GM12878 (cell line): ENCODE measurements around the gene CSMD2. TPM values are rescaled to one million over a fixed set of nuclear protein-coding genes. Genes with fewer than 3 reads are reported as not detected.

Experiments
- ASH2L ChIP-seq: fragments of 300-600, 200-600 bp; sonication (generic); IDR thresholded peaks from 2 replicates; pipeline ENCODE4 v1.6.1; 2017; ENCODE audit warnings: low read depth, mild to moderate bottlenecking, borderline replicate concordance
- CUX1 ChIP-seq: IDR thresholded peaks from 2 replicates; pipeline ENCODE4 v1.6.1; 2012; ENCODE audit warnings: improper control_type of control experiment, low read depth, low read length; ENCODE audit not compliant: insufficient replicate concordance
- HCFC1 ChIP-seq: fragments of 150-350 bp; IDR thresholded peaks from 2 replicates; pipeline ENCODE4 v1.6.1; 2014; ENCODE audit warnings: low read length
- JUNB ChIP-seq: IDR thresholded peaks from 2 replicates; pipeline ENCODE4 v1.6.1; 2016; ENCODE audit warnings: antibody characterized with exemption, mild to moderate bottlenecking
- MAX ChIP-seq: IDR thresholded peaks from 2 replicates; pipeline ENCODE4 v1.6.1; 2012; ENCODE audit warnings: low read depth, low read length, improper control_type of control experiment
- MYC ChIP-seq: IDR thresholded peaks from 2 replicates; pipeline ENCODE4 v1.6.1; 2011; ENCODE audit warnings: mild to moderate bottlenecking, low read length, moderate library complexity, inconsistent platforms; ENCODE audit not compliant: insufficient read depth, insufficient replicate concordance, insufficient read length, severe bottlenecking
- NFXL1 ChIP-seq: fragments of 450-650 bp; IDR thresholded peaks from 2 replicates; pipeline ENCODE4 v1.6.1; 2017; ENCODE audit warnings: antibody characterized with exemption, mild to moderate bottlenecking, borderline replicate concordance
- USF1 ChIP-seq: IDR thresholded peaks from 2 replicates; pipeline ENCODE4 v1.6.1; 2011; ENCODE audit warnings: borderline replicate concordance, low read depth, mild to moderate bottlenecking, moderate library complexity, mixed read lengths, low read length; ENCODE audit not compliant: insufficient read depth; ENCODE audit errors: extremely low read length
- USF2 ChIP-seq: IDR thresholded peaks from 2 replicates; pipeline ENCODE4 v1.6.1; 2011; ENCODE audit warnings: low read depth, low read length, improper control_type of control experiment, borderline replicate concordance
- ZBTB11 ChIP-seq: fragments of 450-650 bp; formaldehyde crosslinking; IDR thresholded peaks from 2 replicates; pipeline ENCODE4 v1.5.0; 2022; ENCODE audit warnings: mild to moderate bottlenecking, missing genetic modification characterization
- ZBTB4 ChIP-seq: fragments of 450-650 bp; formaldehyde crosslinking; IDR thresholded peaks from 2 replicates; pipeline ENCODE4 v1.4.0; 2022; ENCODE audit warnings: mild to moderate bottlenecking, moderate library complexity
- polyA plus RNA-seq, 11 experiments: library from polyadenylated mRNA; depleted of rRNA in 4 of 11; unstranded in 6 of 11; stranded (reverse) in 5 of 11; fragments of >200 nt; fragmentation: Nextera tagmentation in 4 of 11; fragmentation: Illumina TruSeq in 1 of 11; extraction: Ambion mirVana in 4 of 11; extraction: Trizol in 1 of 11; gene quantifications; 1 replicate in 1 of 11; 2 replicates in 10 of 11; pipeline versions ENCODE4 v1.2.1 to v1.2.3, GENCODE V29; 2011 to 2016; ENCODE audit warnings: inconsistent platforms in 2 of 11, missing spikeins in 2 of 11, low read depth in 1 of 11
- total RNA-seq, 4 experiments: library from RNA; depleted of rRNA in 3 of 4; stranded (reverse); fragments of >200 nt in 3 of 4; fragmentation: Illumina TruSeq in 1 of 4; extraction: Trizol in 1 of 4; gene quantifications; 2 replicates each; pipeline versions ENCODE4 v1.2.1 to v1.2.3, GENCODE V29; 2013 to 2021

CSMD2 gene
- total and polyA plus RNA-seq, 10 of the 15 experiments (the other 5 are each of a cell fraction or from before 2014, with no cell fraction given) = under 0.01 TPM; not detected in 9

GRCh38 chr1:33472269-33472980 lies 692.6 kb downstream of the CSMD2 start, which contains the start of gene ZSCAN20 (continued):
- TF ChIP-seq USF2 = no peak
- TF ChIP-seq ZBTB4 (CRISPR knock-in tag) = no peak
- peak; percentile 69 for TF ChIP-seq ZBTB11 (CRISPR knock-in tag)
- no peak for TF ChIP-seq USF1
- TF ChIP-seq NFXL1 = no peak
- peak; percentile 86 for TF ChIP-seq HCFC1
- TF ChIP-seq MAX = peak; percentile 58; the same call in 1 of the 2 replicates
- no peak for TF ChIP-seq CUX1
- TF ChIP-seq ASH2L = no peak
- TF ChIP-seq JUNB = no peak
- TF ChIP-seq MYC = no peak
